HepG2 (cell line): ENCODE measurements around the gene STAP2. TPM values are rescaled to one million over a fixed set of nuclear protein-coding genes. Genes with fewer than 3 reads are reported as not detected.

Experiments used
- ARNTL ChIP-seq: sonication (generic); formaldehyde crosslinking; IDR thresholded peaks from 2 replicates; pipeline ENCODE4 v1.4.0; 2020; ENCODE audit warnings: mild to moderate bottlenecking, missing genetic modification reagents
- ATF1 ChIP-seq: IDR thresholded peaks from 2 replicates; pipeline ENCODE4 v1.6.1; 2016; ENCODE audit warnings: mild to moderate bottlenecking, control low read depth
- ATF7 ChIP-seq, 2 experiments: fragments of 450-650 bp in 1 of 2; sonication (generic) in 1 of 2; formaldehyde crosslinking in 1 of 2; IDR thresholded peaks; 2 replicates each; pipeline versions ENCODE4 v1.4.0 to v1.6.1; 2016 to 2020; ENCODE audit warnings: antibody characterized with exemption in 1 of 2, mild to moderate bottlenecking in 1 of 2, missing genetic modification reagents in 1 of 2
- FOXA3 ChIP-seq: IDR thresholded peaks from 2 replicates; pipeline ENCODE4 v1.6.1; 2016; ENCODE audit warnings: missing genetic modification reagents, missing compliant biosample characterization
- GATAD2A ChIP-seq: IDR thresholded peaks from 2 replicates; pipeline ENCODE4 v1.6.1; 2016
- GTF3A ChIP-seq: sonication (generic); formaldehyde crosslinking; conservative IDR thresholded peaks from 2 replicates; pipeline ENCODE4 v1.4.0; 2020; ENCODE audit warnings: mild to moderate bottlenecking, missing genetic modification reagents
- HMG20B ChIP-seq: conservative IDR thresholded peaks from 2 replicates; pipeline ENCODE4 v1.6.1; 2016; ENCODE audit warnings: missing genetic modification reagents, missing compliant biosample characterization
- HMGA1 ChIP-seq: sonication (generic); formaldehyde crosslinking; conservative IDR thresholded peaks from 2 replicates; pipeline ENCODE4 v1.4.0; 2020; ENCODE audit warnings: missing genetic modification reagents
- IRF2 ChIP-seq: IDR thresholded peaks from 2 replicates; pipeline ENCODE4 v1.6.1; 2018; ENCODE audit warnings: missing genetic modification reagents, missing compliant biosample characterization
- NCOA5 ChIP-seq: sonication (generic); formaldehyde crosslinking; IDR thresholded peaks from 2 replicates; pipeline ENCODE4 v1.4.0; 2020; ENCODE audit warnings: missing genetic modification reagents
- NR2F1 ChIP-seq, 2 experiments: fragments of 450-650 bp in 1 of 2; formaldehyde crosslinking in 1 of 2; IDR thresholded peaks; 2 replicates each; pipeline versions ENCODE4 v1.5.0 to v1.6.1; 2016 to 2020; ENCODE audit warnings: mild to moderate bottlenecking in 1 of 2, missing compliant biosample characterization in 1 of 2, missing genetic modification reagents in 1 of 2, moderate library complexity in 1 of 2
- PAX8 ChIP-seq: sonication (generic); formaldehyde crosslinking; IDR thresholded peaks from 2 replicates; pipeline ENCODE4 v1.8.0; 2022; ENCODE audit warnings: mild to moderate bottlenecking, missing genetic modification reagents, borderline replicate concordance
- RNF2 ChIP-seq: fragments of 450-650 bp; conservative IDR thresholded peaks from 2 replicates; pipeline ENCODE4 v1.6.1; 2016; ENCODE audit warnings: low read depth
- SMC3 ChIP-seq: IDR thresholded peaks from 2 replicates; pipeline ENCODE4 v1.6.1; 2011; ENCODE audit warnings: low read length, improper control_type of control experiment
- TMF1 ChIP-seq: sonication (generic); formaldehyde crosslinking; IDR thresholded peaks from 2 replicates; pipeline ENCODE4 v1.8.1; 2022; ENCODE audit warnings: low read depth, missing genetic modification reagents
- ZNF207 ChIP-seq: fragments of 450-650 bp; IDR thresholded peaks from 2 replicates; pipeline ENCODE4 v1.6.1; 2016; ENCODE audit warnings: antibody characterized with exemption, borderline replicate concordance
- ZNF235 ChIP-seq: sonication (generic); formaldehyde crosslinking; IDR thresholded peaks from 2 replicates; pipeline ENCODE4 v1.8.1; 2023; ENCODE audit warnings: mild to moderate bottlenecking, missing genetic modification reagents, borderline replicate concordance
- polyA plus RNA-seq, 8 experiments: library from polyadenylated mRNA; depleted of rRNA in 3 of 8; stranded (reverse) in 7 of 8; unstranded in 1 of 8; fragments of >200 nt; fragmentation: Illumina TruSeq in 4 of 8; extraction: Trizol in 4 of 8; gene quantifications; 2 replicates each; pipeline versions ENCODE4 v1.2.1 to v1.2.3, GENCODE V29; 2011 to 2016; ENCODE audit warnings: low read depth in 4 of 8, missing spikeins in 1 of 8, mixed read lengths in 1 of 8; ENCODE audit not compliant: insufficient read depth in 1 of 8
- total RNA-seq, 5 experiments: library from RNA; depleted of rRNA; stranded (reverse); fragments of >200 nt; fragmentation: Illumina TruSeq; extraction: Trizol; gene quantifications; 2 replicates each; pipeline ENCODE4 v1.2.3, GENCODE V29; 2016; ENCODE audit warnings: low read depth in 1 of 5
- TF ChIP-seq, protein P1 (sequence below): sonication (generic); formaldehyde crosslinking; IDR thresholded peaks from 2 replicates; pipeline ENCODE4 v1.8.1; 2023; ENCODE audit warnings: mild to moderate bottlenecking, missing genetic modification reagents
- TF ChIP-seq, protein P2 (sequence below): sonication (generic); formaldehyde crosslinking; IDR thresholded peaks from 2 replicates; pipeline ENCODE4 v1.4.0; 2020; ENCODE audit warnings: missing genetic modification reagents
- TF ChIP-seq, protein P3 (sequence below): sonication (generic); formaldehyde crosslinking; IDR thresholded peaks from 2 replicates; pipeline ENCODE4 v1.4.0; 2020; ENCODE audit warnings: missing genetic modification reagents
- TF ChIP-seq, protein P4 (sequence below): sonication (generic); formaldehyde crosslinking; conservative IDR thresholded peaks from 2 replicates; pipeline ENCODE4 v1.4.0; 2020; ENCODE audit warnings: mild to moderate bottlenecking, missing genetic modification reagents, moderate library complexity
- TF ChIP-seq, protein P5 (sequence below): sonication (generic); formaldehyde crosslinking; IDR thresholded peaks from 2 replicates; pipeline ENCODE4 v1.4.0; 2020; ENCODE audit warnings: missing genetic modification reagents, borderline replicate concordance

The STAP2 gene
- total and polyA plus RNA-seq, 2 of the 13 experiments (the other 11 are each of a cell fraction or from before 2014, with no cell fraction given) = 39.0 to 43.7 TPM

DNA sequence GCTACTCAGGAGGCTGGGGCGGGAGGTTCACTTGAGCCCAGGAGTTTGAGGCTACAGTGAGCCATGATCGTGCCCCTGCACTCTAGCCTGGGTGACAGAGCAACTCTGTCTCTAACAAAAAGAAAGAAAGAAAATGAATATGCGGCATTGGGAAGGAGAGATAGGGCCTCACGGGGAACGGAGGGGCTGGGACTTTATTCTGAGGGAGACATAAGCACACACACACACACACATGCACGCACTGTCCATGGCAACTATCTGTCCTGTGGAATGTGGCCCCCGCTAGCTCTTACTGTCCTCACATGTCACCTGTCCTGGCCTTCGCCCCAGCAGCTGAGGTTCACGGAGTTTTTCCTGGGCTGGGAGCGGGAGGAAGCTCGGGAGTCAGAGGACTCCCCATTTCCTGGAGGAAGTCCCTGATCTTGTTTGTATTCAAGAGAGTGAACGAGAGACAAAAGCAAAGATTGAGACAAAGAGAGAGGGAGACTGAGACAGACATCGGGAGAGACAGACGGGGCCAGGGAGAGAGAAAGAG lies 654 bp downstream of the STAP2 start (continued):
- TF ChIP-seq ZNF207 (no peak), RNF2 (no peak), ATF7 (IDR thresholded peaks at IDR 0.05) (no peak), ATF7 (CRISPR knock-in tag; IDR thresholded peaks at IDR 0.05) (0 out of 2 replicates have a peak, but pooled peaks have one; percentile 20), ATF1 (CRISPR knock-in tag) (no peak), SMC3 (no peak), NR2F1 (CRISPR knock-in tag; IDR thresholded peaks at IDR 0.05) (0 out of 4 replicates have a peak, but pooled peaks of 1 of the 2 experiments have one; percentile 16), HMGA1 (CRISPR knock-in tag) (no peak), PAX8 (CRISPR knock-in tag) (no peak), FOXA3 (CRISPR knock-in tag) (0 out of 2 replicates have a peak, but pooled peaks have one; percentile 16), GTF3A (no peak), HMG20B (CRISPR knock-in tag) (no peak), NCOA5 (no peak), GATAD2A (CRISPR knock-in tag) (peak; percentile 47), IRF2 (0 out of 2 replicates have a peak, but pooled peaks have one; percentile 23), TMF1 (CRISPR knock-in tag) (no peak), ARNTL (peak; percentile 51; the same call in 1 of the 2 replicates), ZNF235 (CRISPR knock-in tag) (no peak)
- TF ChIP-seq, protein P1, sequence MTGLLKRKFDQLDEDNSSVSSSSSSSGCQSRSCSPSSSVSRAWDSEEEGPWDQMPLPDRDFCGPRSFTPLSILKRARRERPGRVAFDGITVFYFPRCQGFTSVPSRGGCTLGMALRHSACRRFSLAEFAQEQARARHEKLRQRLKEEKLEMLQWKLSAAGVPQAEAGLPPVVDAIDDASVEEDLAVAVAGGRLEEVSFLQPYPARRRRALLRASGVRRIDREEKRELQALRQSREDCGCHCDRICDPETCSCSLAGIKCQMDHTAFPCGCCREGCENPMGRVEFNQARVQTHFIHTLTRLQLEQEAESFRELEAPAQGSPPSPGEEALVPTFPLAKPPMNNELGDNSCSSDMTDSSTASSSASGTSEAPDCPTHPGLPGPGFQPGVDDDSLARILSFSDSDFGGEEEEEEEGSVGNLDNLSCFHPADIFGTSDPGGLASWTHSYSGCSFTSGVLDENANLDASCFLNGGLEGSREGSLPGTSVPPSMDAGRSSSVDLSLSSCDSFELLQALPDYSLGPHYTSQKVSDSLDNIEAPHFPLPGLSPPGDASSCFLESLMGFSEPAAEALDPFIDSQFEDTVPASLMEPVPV = no peak
- TF ChIP-seq, protein P2, sequence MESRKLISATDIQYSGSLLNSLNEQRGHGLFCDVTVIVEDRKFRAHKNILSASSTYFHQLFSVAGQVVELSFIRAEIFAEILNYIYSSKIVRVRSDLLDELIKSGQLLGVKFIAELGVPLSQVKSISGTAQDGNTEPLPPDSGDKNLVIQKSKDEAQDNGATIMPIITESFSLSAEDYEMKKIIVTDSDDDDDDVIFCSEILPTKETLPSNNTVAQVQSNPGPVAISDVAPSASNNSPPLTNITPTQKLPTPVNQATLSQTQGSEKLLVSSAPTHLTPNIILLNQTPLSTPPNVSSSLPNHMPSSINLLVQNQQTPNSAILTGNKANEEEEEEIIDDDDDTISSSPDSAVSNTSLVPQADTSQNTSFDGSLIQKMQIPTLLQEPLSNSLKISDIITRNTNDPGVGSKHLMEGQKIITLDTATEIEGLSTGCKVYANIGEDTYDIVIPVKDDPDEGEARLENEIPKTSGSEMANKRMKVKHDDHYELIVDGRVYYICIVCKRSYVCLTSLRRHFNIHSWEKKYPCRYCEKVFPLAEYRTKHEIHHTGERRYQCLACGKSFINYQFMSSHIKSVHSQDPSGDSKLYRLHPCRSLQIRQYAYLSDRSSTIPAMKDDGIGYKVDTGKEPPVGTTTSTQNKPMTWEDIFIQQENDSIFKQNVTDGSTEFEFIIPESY (CRISPR knock-in tag) = 0 out of 2 replicates have a peak, but pooled peaks have one; percentile 19
- TF ChIP-seq, protein P3, sequence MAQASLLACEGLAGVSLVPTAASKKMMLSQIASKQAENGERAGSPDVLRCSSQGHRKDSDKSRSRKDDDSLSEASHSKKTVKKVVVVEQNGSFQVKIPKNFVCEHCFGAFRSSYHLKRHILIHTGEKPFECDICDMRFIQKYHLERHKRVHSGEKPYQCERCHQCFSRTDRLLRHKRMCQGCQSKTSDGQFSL (CRISPR knock-in tag) = no peak
- TF ChIP-seq, protein P4, sequence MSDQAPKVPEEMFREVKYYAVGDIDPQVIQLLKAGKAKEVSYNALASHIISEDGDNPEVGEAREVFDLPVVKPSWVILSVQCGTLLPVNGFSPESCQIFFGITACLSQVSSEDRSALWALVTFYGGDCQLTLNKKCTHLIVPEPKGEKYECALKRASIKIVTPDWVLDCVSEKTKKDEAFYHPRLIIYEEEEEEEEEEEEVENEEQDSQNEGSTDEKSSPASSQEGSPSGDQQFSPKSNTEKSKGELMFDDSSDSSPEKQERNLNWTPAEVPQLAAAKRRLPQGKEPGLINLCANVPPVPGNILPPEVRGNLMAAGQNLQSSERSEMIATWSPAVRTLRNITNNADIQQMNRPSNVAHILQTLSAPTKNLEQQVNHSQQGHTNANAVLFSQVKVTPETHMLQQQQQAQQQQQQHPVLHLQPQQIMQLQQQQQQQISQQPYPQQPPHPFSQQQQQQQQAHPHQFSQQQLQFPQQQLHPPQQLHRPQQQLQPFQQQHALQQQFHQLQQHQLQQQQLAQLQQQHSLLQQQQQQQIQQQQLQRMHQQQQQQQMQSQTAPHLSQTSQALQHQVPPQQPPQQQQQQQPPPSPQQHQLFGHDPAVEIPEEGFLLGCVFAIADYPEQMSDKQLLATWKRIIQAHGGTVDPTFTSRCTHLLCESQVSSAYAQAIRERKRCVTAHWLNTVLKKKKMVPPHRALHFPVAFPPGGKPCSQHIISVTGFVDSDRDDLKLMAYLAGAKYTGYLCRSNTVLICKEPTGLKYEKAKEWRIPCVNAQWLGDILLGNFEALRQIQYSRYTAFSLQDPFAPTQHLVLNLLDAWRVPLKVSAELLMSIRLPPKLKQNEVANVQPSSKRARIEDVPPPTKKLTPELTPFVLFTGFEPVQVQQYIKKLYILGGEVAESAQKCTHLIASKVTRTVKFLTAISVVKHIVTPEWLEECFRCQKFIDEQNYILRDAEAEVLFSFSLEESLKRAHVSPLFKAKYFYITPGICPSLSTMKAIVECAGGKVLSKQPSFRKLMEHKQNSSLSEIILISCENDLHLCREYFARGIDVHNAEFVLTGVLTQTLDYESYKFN = peak; percentile 41; the same call in 1 of the 2 replicates
- TF ChIP-seq, protein P5, sequence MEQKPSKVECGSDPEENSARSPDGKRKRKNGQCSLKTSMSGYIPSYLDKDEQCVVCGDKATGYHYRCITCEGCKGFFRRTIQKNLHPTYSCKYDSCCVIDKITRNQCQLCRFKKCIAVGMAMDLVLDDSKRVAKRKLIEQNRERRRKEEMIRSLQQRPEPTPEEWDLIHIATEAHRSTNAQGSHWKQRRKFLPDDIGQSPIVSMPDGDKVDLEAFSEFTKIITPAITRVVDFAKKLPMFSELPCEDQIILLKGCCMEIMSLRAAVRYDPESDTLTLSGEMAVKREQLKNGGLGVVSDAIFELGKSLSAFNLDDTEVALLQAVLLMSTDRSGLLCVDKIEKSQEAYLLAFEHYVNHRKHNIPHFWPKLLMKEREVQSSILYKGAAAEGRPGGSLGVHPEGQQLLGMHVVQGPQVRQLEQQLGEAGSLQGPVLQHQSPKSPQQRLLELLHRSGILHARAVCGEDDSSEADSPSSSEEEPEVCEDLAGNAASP (CRISPR knock-in tag) = peak; percentile 81; the same call in 1 of the 2 replicates
